HFFc6 (cell line): ENCODE results near the gene TEX2. TPM values are rescaled to one million over a fixed set of nuclear protein-coding genes. Genes with fewer than 3 reads are reported as not detected.
A peak's percentile ranks its signal among the peaks of the same experiment; 100 is the strongest.

Experiments
- DNase-seq: peaks from one replicate; pipeline ENCODE4 v3.0.0-alpha.2; 2018
- H3K27ac Mint-ChIP-seq: 2 replicates; pipeline ENCODE4 v1.8.0; 2020; ENCODE audit warnings: mild to moderate bottlenecking, mixed read lengths
- H3K27me3 Mint-ChIP-seq: 2 replicates; pipeline ENCODE4 v1.8.0; 2021; ENCODE audit warnings: mild to moderate bottlenecking, moderate library complexity, mixed read lengths; ENCODE audit not compliant: insufficient read depth
- H3K36me3 Mint-ChIP-seq: 2 replicates; pipeline ENCODE4 v1.8.0; 2021; ENCODE audit warnings: low read depth, mixed read lengths
- H3K4me1 Mint-ChIP-seq: 2 replicates; pipeline ENCODE4 v1.8.0; 2020; ENCODE audit warnings: low read depth, mixed read lengths
- H3K4me3 Mint-ChIP-seq: 2 replicates; pipeline ENCODE4 v1.8.0; 2020; ENCODE audit warnings: mild to moderate bottlenecking, moderate library complexity, mixed read lengths
- H3K9me3 Mint-ChIP-seq: 2 replicates; pipeline ENCODE4 v1.8.0; 2020; ENCODE audit warnings: mild to moderate bottlenecking, mixed read lengths
- CTCF ChIP-seq: fragments of 200-600 bp; sonication (generic); IDR thresholded peaks from 2 replicates; pipeline ENCODE4 v1.5.0; 2021; ENCODE audit warnings: antibody characterized with exemption, mild to moderate bottlenecking
- total RNA-seq, 6 experiments: library from RNA; stranded (reverse); fragmentation: NEBNext Ultra II Directional; extraction: Animal tissue kit (Norgen Biotek cat#: 25700); gene quantifications; 2 replicates in 1 of 6; 3 replicates in 5 of 6; pipeline ENCODE4 v1.2.3, GENCODE V29; 2021

The TEX2 gene
- total RNA-seq, 6 experiments from 2014 or later = 41.2 to 58.7 (median 44.4) TPM

- Mint-ChIP-seq H3K36me3 (peaks cover 8% of the 10 kb centered on the region; the same call in 1 of the 2 replicates), H3K4me1 (peaks cover 17% of the 10 kb centered on the region), H3K4me3 (peak overlapping the region; percentile 7; the same call in 1 of the 2 replicates), H3K27me3 (peaks cover 29% of the 10 kb centered on the region), H3K27ac (no peak overlapping the region), H3K9me3 (peaks cover 10% of the 10 kb centered on the region; the same call in 1 of the 2 replicates)
- no peak for DNase-seq
- TF ChIP-seq CTCF = no peak
Observed at GRCh38 chr17:64269687-64270649, 6.9 kb upstream of the TEX2 start.

DNA sequence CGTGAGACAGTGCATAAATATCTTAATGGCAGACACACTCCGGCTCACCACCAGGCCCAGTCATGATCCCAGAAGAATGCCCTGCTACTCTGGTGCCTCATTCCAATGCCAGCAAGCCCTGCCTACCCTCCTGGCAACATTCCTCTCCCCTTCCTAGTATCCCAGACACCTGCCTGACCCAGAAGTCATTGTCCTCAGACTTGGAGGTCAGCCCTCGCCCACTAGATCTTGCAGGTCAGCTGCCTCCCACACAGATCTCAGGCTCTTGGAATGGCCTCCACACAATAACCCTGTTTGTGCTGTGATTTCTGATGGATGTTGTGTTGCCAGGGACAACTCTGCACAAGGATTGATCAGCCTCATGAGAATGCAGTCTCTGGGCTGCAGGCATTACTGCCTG lies 1.8 kb upstream of the TEX2 start:
- Mint-ChIP-seq H3K27ac (peak overlapping the region; percentile 94), H3K4me1 (peaks cover 44% of the 10 kb centered on the region), H3K4me3 (no peak overlapping the region), H3K9me3 (no peaks in the 10 kb centered on the region), H3K27me3 (peaks cover 29% of the 10 kb centered on the region), H3K36me3 (no peaks in the 10 kb centered on the region)
- TF ChIP-seq CTCF = no peak
- DNase-seq = peak; percentile 28

DNA sequence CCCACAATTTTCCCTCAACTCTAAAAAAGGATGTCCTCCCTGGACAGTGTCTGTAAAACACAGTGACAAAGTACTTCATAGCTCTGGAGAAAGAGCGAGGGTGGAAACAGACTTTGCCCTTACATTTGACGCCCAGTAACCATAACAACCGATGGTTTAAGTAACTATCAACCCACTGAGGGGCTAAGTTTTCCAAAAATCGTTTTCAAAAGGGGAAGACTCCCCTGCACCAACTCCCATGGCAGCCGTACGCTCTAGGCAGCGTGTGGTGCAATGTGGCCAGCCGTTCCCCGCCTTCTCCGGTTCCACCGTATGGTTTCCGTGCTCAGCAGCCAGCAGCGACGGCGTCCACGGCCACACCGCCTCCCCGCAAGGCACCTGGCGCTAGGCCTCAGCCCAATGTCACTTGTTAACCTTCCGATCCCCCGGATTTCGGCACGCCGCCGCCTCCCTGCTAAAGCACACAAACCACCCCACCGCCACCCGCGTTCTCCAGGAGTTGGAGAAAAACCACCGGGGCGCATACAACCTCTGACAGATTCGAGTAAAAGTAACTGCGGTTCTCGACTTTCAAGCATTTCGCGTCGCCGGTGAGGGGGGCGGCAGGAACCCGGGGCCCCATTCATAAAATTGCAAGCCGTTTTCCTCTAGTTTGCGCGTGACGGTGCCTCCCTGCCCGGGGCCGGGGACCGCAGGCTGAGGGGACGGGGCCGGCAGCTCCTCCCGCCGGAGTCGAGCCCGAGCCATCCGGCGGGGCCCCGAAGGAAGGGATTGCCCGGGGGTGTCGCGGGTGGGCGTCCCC lies 661 bp downstream of the TEX2 start:
- TF ChIP-seq CTCF = no peak
- Mint-ChIP-seq H3K9me3 (no peaks in the 10 kb centered on the region), H3K4me3 (peak overlapping the region; percentile 94), H3K27me3 (peaks cover 12% of the 10 kb centered on the region), H3K36me3 (no peaks in the 10 kb centered on the region), H3K27ac (peak overlapping the region; percentile 75), H3K4me1 (peaks cover 49% of the 10 kb centered on the region)
- DNase-seq = no peak

DNA sequence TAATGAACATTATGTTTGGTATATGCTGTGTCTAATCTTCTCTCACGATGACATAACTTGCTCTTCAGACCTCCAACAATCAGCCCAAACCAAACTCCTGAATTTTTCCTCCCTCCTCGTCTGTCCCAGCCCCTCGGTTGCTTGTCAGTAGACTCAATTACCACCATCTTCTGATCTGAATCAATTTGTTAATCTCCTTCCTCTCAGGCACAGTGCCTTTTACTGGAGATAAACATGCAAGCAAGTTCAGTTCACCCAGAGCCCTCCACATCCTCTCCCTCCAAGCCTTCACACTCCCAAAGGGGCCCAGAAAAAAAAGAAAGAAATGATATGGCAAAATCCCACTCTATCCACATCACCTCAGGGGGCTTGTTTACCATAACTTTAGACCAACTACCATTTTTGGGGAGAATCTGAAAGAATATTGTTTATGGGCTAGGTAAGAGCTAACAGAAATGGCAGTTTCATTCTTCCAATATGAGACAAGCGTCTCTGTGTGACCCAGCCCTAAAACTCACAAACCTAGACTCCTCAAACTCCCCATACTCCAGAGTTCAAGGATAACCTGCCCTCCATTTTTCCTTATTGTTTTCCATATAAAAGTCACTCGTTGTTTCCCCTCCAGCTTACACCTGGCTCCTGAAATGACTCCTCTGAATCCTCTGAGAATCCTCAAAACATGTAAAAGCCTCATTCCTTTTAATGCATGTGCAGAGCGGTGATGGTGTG lies 1.5 kb downstream of the TEX2 start:
- peak overlapping the region; percentile 94 for H3K4me3 Mint-ChIP-seq
- DNase-seq = no peak
- H3K27me3 Mint-ChIP-seq = peaks cover 14% of the 10 kb centered on the region
- no peaks in the 10 kb centered on the region for H3K36me3 Mint-ChIP-seq
- H3K9me3 Mint-ChIP-seq = no peaks in the 10 kb centered on the region
- H3K27ac Mint-ChIP-seq = peak overlapping the region; percentile 75
- no peak for TF ChIP-seq CTCF
- H3K4me1 Mint-ChIP-seq = peaks cover 54% of the 10 kb centered on the region

DNA sequence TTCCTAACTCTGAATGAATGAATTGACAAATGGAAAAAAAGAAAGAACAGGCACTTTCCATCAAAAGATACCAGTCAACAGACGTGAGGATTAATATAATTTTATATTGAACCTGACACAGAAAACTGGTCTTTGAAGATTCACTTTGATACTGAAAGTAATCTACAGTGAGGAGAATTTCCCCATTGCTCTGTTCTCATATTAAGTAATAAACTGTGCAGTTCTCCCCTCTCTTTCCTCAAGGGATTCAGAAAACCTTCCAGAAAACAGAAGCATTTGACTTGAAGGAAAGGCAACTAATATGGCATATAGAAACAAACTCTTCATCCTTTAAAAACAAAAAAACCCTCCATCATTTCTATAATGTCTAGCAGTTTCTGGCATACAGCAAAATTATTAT lies 2.2 kb downstream of the TEX2 start:
- DNase-seq = no peak
- Mint-ChIP-seq H3K4me3 (peak overlapping the region; percentile 3), H3K9me3 (no peaks in the 10 kb centered on the region), H3K36me3 (no peaks in the 10 kb centered on the region), H3K27me3 (peaks cover 9% of the 10 kb centered on the region), H3K27ac (no peak overlapping the region), H3K4me1 (peaks cover 54% of the 10 kb centered on the region)
- TF ChIP-seq CTCF = no peak
